ENCODE results near the gene WLS. TPM values are rescaled to one million over a fixed set of nuclear protein-coding genes. Genes with fewer than 3 reads are reported as not detected.

Gene WLS
- total RNA-seq, 2 donors from 2014 or later, result not detected

- ATAC-seq, result no peak
- no peak for DNase-seq (ENCODE audit: low spot score)
- Mint-ChIP-seq H3K4me3 (no peak overlapping the region), H3K4me1 (ENCODE audit: low read depth in 2 of 2) (no peaks in the 10 kb centered on the region), H3K36me3 (no peaks in the 10 kb centered on the region), H3K27me3 (peaks cover 0 to 2% of the 10 kb centered on the region in 2 donors), H3K27ac (no peak overlapping the region), H3K9me3 (no peaks in the 10 kb centered on the region)
Observed at GRCh38 chr1:68142036-68142435, 90.3 kb downstream of the WLS start.

DNA sequence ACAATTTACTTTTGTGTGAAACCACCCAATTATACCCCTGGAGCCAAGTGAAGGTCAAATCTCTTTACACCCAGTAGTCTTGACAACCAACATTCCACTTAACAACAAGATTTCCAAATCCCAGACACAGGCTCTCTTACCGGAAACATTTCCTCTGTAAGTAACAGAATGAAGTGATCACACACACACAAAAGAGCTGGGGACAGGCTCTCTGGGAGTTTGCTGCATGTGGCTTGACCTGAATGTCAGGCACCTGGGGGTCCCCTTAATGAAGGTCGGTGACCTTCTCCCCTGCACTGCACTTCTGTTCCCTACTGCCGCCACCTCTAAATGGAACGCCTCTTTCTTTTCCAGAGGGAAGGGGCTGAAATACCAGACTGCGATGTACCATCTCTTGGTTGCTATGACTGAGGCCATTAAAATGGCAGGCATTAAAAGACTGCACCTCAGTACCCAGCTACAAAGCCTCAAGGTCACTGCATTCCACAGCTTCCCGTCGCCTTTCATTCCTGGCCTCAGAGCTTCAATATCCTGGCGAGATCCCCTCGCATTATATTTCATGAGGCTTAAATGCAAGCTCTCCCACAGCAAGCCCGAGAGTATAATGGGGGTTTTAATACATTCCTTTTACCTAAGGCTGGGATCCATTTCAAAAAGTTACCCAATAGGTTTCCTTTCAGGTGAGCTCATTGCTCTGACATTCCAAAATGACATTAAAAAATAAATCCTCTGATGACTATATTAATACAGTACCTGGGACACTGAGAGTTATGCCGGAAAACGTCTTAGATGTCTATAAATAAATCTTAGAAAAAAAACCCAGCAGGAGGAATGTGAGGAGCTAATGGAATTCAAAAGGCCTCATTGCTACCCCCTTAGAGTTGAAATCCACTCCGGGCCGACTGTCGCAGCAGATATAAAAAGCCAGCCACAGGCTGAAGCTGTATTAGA, 91.0 kb downstream of the WLS start:
- H3K4me1 Mint-ChIP-seq (ENCODE audit: low read depth in 2 of 2), result no peaks in the 10 kb centered on the region
- DNase-seq (ENCODE audit: low spot score) (no peak), ATAC-seq (no peak)
- peaks cover 0 to 2% of the 10 kb centered on the region in 2 donors for H3K27me3 Mint-ChIP-seq
- H3K9me3 Mint-ChIP-seq, result no peaks in the 10 kb centered on the region
- H3K4me3 Mint-ChIP-seq, result no peak overlapping the region
- no peak overlapping the region for H3K27ac Mint-ChIP-seq
- no peaks in the 10 kb centered on the region for H3K36me3 Mint-ChIP-seq

- no peak overlapping the region for H3K4me3 Mint-ChIP-seq
- no peaks in the 10 kb centered on the region for H3K36me3 Mint-ChIP-seq
- ATAC-seq (no peak), DNase-seq (ENCODE audit: low spot score) (no peak)
- no peak overlapping the region for H3K27ac Mint-ChIP-seq
- no peaks in the 10 kb centered on the region for H3K4me1 Mint-ChIP-seq (ENCODE audit: low read depth in 2 of 2)
- H3K27me3 Mint-ChIP-seq, result peaks cover 0 to 5% of the 10 kb centered on the region in 2 donors
- peaks cover 3% of the 10 kb centered on the region for H3K9me3 Mint-ChIP-seq
Observed at GRCh38 chr1:68140536-68140935, 91.8 kb downstream of the WLS start.

DNA sequence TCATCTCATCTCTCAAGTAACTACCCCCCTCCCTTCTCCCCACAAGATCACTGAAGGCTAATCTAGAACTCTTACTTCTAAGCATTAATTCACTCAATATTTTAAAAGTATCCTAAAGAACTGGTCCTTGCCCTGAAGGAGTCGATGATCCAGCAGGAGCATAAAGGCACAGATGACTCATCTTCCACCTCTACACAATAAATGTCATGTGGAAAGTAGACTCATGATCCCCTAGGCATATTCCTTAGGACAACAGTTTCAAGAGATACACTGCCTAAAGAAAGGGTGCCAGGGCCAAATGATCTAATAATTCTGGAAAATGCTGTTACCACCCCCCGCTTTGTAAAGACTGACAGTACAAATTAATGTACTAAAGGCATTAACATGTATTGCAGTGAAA, 96.1 kb downstream of the WLS start:
- H3K27me3 Mint-ChIP-seq, result peaks cover 0 to 5% of the 10 kb centered on the region in 2 donors
- H3K9me3 Mint-ChIP-seq, result peaks cover 3% of the 10 kb centered on the region
- H3K4me3 Mint-ChIP-seq, result no peak overlapping the region
- ATAC-seq (no peak), DNase-seq (ENCODE audit: low spot score) (no peak)
- H3K4me1 Mint-ChIP-seq (ENCODE audit: low read depth in 2 of 2), result no peaks in the 10 kb centered on the region
- H3K36me3 Mint-ChIP-seq, result no peaks in the 10 kb centered on the region
- no peak overlapping the region for H3K27ac Mint-ChIP-seq

DNA sequence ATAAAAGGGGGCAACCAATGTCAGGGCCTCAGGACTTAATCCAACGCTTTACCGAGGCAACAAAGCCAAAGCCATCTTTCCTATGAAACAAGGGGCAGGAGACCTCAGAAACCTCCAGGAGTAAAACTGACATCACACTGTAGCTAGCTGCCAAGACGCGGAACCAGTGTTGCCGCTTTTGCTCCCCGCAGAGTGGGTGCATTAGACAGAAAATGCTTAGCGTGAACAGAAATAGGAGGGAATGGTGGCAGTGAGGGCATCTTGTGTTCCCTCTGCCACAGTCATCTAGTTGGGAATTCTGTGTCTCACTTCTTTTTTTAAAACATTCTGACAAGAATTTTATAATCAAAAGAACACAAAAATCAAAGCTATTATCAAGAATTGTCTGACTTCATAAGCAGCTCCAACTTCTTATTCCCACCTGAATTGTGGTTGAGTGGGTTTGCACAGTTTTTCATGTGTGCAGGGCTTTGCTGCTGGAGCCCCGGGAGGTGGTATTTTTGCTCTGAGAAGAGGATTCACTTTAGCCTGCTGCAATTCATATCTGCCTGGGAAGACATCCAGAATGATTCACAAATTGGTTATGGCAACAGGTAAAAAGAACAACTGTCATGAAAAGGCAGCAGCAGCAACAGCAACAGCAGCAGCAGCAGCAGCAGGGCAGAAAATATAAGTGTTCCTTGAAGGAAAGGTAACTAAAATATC, 99.7 kb downstream of the WLS start:
- Mint-ChIP-seq H3K36me3 (no peaks in the 10 kb centered on the region), H3K4me3 (no peak overlapping the region), H3K27ac (no peak overlapping the region), H3K9me3 (peaks cover 3% of the 10 kb centered on the region), H3K27me3 (peaks cover 0 to 2% of the 10 kb centered on the region in 2 donors), H3K4me1 (ENCODE audit: low read depth in 2 of 2) (no peaks in the 10 kb centered on the region)
- DNase-seq (ENCODE audit: low spot score) (no peak), ATAC-seq (no peak)

- H3K4me3 Mint-ChIP-seq, result no peak overlapping the region
Observed at GRCh38 chr1:68131261-68131660, 101.1 kb downstream of the WLS start.

GRCh38 chr1:68129536-68130250, 102.6 kb downstream of the WLS start:
- Mint-ChIP-seq H3K4me1 (ENCODE audit: low read depth in 2 of 2) (no peaks in the 10 kb centered on the region), H3K9me3 (no peaks in the 10 kb centered on the region), H3K27me3 (no peaks in the 10 kb centered on the region), H3K27ac (no peak overlapping the region), H3K4me3 (no peak overlapping the region), H3K36me3 (no peaks in the 10 kb centered on the region)
- DNase-seq (ENCODE audit: low spot score), result no peak
- no peak for ATAC-seq

More at GRCh38 chr1:68131261-68131660, 101.1 kb downstream of the WLS start:
- ATAC-seq, result no peak
- Mint-ChIP-seq H3K27ac (no peak overlapping the region), H3K4me1 (ENCODE audit: low read depth in 2 of 2) (no peaks in the 10 kb centered on the region), H3K27me3 (peaks cover 0 to 2% of the 10 kb centered on the region in 2 donors), H3K9me3 (peaks cover 3% of the 10 kb centered on the region), H3K36me3 (no peaks in the 10 kb centered on the region)
- no peak for DNase-seq (ENCODE audit: low spot score)

GRCh38 chr1:68128820-68129219, 103.5 kb downstream of the WLS start:
- DNase-seq (ENCODE audit: low spot score), result no peak
- no peak for ATAC-seq
- no peaks in the 10 kb centered on the region for H3K36me3 Mint-ChIP-seq
- no peak overlapping the region for H3K4me3 Mint-ChIP-seq
- H3K27me3 Mint-ChIP-seq, result no peaks in the 10 kb centered on the region
- no peaks in the 10 kb centered on the region for H3K4me1 Mint-ChIP-seq (ENCODE audit: low read depth in 2 of 2)
- H3K9me3 Mint-ChIP-seq, result no peaks in the 10 kb centered on the region
- H3K27ac Mint-ChIP-seq, result no peak overlapping the region

DNA sequence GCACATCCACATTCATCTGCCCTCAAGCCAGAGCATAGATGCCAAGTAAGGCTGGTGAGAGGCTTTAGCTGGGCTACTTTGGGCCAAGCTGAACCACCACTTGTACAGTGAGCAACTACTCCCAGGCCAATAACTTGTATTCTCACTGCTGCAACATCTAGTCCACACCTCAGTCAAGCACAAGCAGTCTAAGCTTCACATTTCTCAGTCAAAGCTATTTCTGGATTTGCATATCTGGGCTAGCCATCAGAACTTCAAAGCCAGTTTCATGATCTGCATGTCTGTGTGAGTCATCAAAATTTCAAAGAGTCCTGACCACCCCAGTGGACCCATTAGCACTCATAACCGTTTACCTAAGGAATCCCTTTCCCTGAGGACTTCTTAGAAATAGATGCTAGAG, 104.2 kb downstream of the WLS start:
- Mint-ChIP-seq H3K27ac (no peak overlapping the region), H3K4me1 (ENCODE audit: low read depth in 2 of 2) (no peaks in the 10 kb centered on the region), H3K4me3 (no peak overlapping the region), H3K36me3 (no peaks in the 10 kb centered on the region), H3K9me3 (no peaks in the 10 kb centered on the region), H3K27me3 (no peaks in the 10 kb centered on the region)
- ATAC-seq (no peak), DNase-seq (ENCODE audit: low spot score) (no peak)

DNA sequence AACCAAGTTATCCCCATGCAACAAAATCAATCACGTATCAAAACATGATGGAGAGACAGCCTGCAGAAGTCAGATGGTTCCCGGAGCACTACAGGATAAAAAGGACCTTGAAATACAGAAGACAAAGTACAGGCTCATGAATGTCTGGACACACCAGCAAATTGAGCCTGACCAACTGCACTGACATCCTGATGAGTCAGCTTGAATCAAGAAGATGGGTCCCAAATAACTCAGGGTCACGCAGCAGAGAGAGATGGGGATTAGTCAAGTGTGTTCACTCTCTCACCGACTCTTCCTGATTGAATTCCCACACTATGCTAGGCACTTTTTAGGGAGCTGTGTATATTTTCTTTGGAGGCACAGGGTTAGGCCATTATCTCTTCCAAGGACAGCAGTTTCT, 110.8 kb downstream of the WLS start:
- Mint-ChIP-seq H3K4me3 (no peak overlapping the region), H3K27me3 (no peaks in the 10 kb centered on the region), H3K4me1 (ENCODE audit: low read depth in 2 of 2) (peaks cover 5 to 6% of the 10 kb centered on the region in 2 donors), H3K9me3 (no peaks in the 10 kb centered on the region), H3K36me3 (no peaks in the 10 kb centered on the region), H3K27ac (no peak overlapping the region)
- ATAC-seq, result no peak
- DNase-seq (ENCODE audit: low spot score), result no peak

DNA sequence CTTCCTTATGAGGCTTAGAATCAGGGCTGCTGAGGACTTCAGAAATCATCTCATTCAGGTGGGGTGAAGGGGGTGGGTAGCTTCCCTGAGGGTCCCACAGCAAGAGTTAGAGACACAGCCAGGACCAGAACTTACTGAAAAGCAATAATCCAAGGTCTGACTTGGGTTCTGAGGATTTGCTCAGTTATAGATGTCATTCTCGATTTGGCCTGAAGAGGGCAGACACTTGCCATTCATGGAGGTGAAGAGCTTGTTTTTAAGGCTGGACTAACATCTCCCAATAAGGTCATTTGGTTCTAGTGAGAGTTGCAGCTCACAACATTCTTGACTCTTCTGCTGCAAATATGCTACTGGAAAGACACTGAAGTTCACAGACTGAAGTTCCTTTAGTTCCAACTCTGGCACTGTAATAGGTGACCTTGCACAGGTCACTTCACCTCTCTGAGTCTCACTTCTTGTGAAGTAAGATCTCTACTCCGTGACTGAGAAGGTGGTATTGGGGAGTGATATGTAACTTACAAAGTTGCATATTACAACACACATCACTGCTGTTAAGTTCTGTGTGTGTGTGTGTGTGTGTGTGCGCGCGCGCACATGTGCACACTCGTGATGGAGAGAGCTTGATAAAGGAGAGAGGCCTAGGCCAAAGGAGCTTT, 112.1 kb downstream of the WLS start:
- no peaks in the 10 kb centered on the region for H3K36me3 Mint-ChIP-seq
- peaks cover 0 to 2% of the 10 kb centered on the region in 2 donors for H3K27me3 Mint-ChIP-seq
- H3K27ac Mint-ChIP-seq, result no peak overlapping the region
- no peak for ATAC-seq
- DNase-seq (ENCODE audit: low spot score), result no peak
- peaks cover 5 to 6% of the 10 kb centered on the region in 2 donors for H3K4me1 Mint-ChIP-seq (ENCODE audit: low read depth in 2 of 2)
- no peak overlapping the region for H3K4me3 Mint-ChIP-seq
- no peaks in the 10 kb centered on the region for H3K9me3 Mint-ChIP-seq

- Mint-ChIP-seq H3K27ac (no peak overlapping the region), H3K36me3 (no peaks in the 10 kb centered on the region), H3K27me3 (peaks cover 0 to 2% of the 10 kb centered on the region in 2 donors), H3K9me3 (no peaks in the 10 kb centered on the region), H3K4me3 (no peak overlapping the region), H3K4me1 (ENCODE audit: low read depth in 2 of 2) (peaks cover 5 to 6% of the 10 kb centered on the region in 2 donors)
- ATAC-seq (no peak), DNase-seq (ENCODE audit: low spot score) (no peak)
Observed at GRCh38 chr1:68119445-68119844, 112.9 kb downstream of the WLS start.

DNA sequence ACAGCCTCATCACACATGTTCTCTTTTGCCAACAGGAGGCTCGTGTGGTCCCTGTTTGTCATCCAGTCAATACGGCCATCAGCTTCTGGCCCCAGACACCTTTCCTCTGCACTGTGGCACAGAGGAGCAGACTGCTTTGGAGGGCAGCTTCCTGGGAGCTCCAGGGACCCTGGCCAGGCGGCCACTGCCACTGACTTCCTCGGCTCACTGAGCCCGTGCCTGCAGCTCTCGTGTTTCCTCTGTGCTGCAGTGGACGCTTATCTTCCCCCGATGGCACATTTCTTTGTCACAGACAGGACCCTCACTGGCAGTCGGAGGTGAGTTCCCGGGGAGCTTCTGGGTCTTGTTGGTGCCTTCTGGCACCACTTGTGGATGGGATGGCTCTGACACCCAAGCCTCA, 114.9 kb downstream of the WLS start:
- Mint-ChIP-seq H3K27me3 (peaks cover 0 to 2% of the 10 kb centered on the region in 2 donors), H3K4me3 (no peak overlapping the region), H3K9me3 (no peaks in the 10 kb centered on the region), H3K4me1 (ENCODE audit: low read depth in 2 of 2) (peaks cover 5 to 6% of the 10 kb centered on the region in 2 donors), H3K27ac (no peak overlapping the region), H3K36me3 (no peaks in the 10 kb centered on the region)
- DNase-seq (ENCODE audit: low spot score) (no peak), ATAC-seq (no peak)

All from natural killer cell treated with Interleukin-12 subunit alpha and Interleukin-12 subunit beta and Interleukin-15 and Interleukin-18, amount 100 ng/mL, for 72 hours (primary cell).